Suprapubic skin (tissue), 4 donors: ENCODE measurements around the gene UVRAG. TPM values are rescaled to one million over a fixed set of nuclear protein-coding genes. Genes with fewer than 3 reads are reported as not detected.

ENCODE experiments used
- DNase-seq, 2 donors: peaks; one replicate each; pipeline ENCODE4 v3.0.0-alpha.2; 2019; ENCODE audit warnings: low spot score in 2 of 2
- H3K27ac ChIP-seq: fragments of 200-600 bp; sonication (generic); one replicate; pipeline ENCODE4 v1.5.1; 2019
- H3K27me3 ChIP-seq: fragments of 200-600 bp; sonication (generic); one replicate; pipeline ENCODE4 v1.5.1; 2019
- H3K36me3 ChIP-seq: fragments of 200-600 bp; sonication (generic); one replicate; pipeline ENCODE4 v1.5.1; 2019
- H3K4me1 ChIP-seq: fragments of 200-600 bp; sonication (generic); one replicate; pipeline ENCODE4 v1.5.1; 2019
- H3K4me3 ChIP-seq: fragments of 200-600 bp; sonication (generic); one replicate; pipeline ENCODE4 v1.5.1; 2019; ENCODE audit warnings: mild to moderate bottlenecking
- H3K9me3 ChIP-seq: fragments of 200-600 bp; sonication (generic); one replicate; pipeline ENCODE4 v1.5.1; 2019
- CTCF ChIP-seq, 2 donors: fragments of 200-600 bp in 1 of 2; fragments of 450-650 bp in 1 of 2; sonication (generic) in 1 of 2; IDR thresholded peaks; one replicate each; pipeline ENCODE4 v1.5.1; 2016 to 2019; ENCODE audit warnings: antibody characterized with exemption in 2 of 2, mild to moderate bottlenecking in 1 of 2, moderate library complexity in 1 of 2
- EP300 ChIP-seq: sonication (generic); formaldehyde crosslinking; IDR thresholded peaks from one replicate; pipeline ENCODE4 v1.6.1; 2017; ENCODE audit warnings: antibody characterized with exemption
- POLR2A ChIP-seq, 2 donors: fragments of 450-650 bp; IDR thresholded peaks; one replicate each; pipeline ENCODE4 v1.6.1; 2017; ENCODE audit warnings: antibody characterized with exemption in 2 of 2, mild to moderate bottlenecking in 2 of 2, moderate library complexity in 2 of 2
- POLR2AphosphoS5 ChIP-seq, 3 donors: sonication (generic); formaldehyde crosslinking; IDR thresholded peaks; one replicate each; pipeline ENCODE4 v1.6.1; 2017; ENCODE audit warnings: antibody characterized with exemption in 3 of 3
- WGBS: methylation state at CpG from one replicate; pipeline ENCODE4 v1.1.5; 2018; 5-methylcytosine and 5-hydroxymethylcytosine counted together
- total RNA-seq, 4 donors: library from RNA; depleted of rRNA; stranded (reverse); fragments of >200 nt; gene quantifications; one replicate each; pipeline ENCODE4 v1.1.0, GENCODE V29; 2016

The UVRAG gene
- total RNA-seq, 4 donors from 2014 or later, result 17.5 to 30.0 (median 22.1) TPM

- H3K27me3 ChIP-seq, result no peaks in the 10 kb centered on the region
- no peak overlapping the region for H3K27ac ChIP-seq
- no peak for TF ChIP-seq CTCF (IDR thresholded peaks at IDR 0.05)
- TF ChIP-seq EP300, result no peak
- TF ChIP-seq POLR2AphosphoS5 (IDR thresholded peaks at IDR 0.05), result no peak
- no peak for TF ChIP-seq POLR2A (IDR thresholded peaks at IDR 0.05)
- WGBS, result 76% methylated on average over 2 of the region's 8 CpGs
- no peak overlapping the region for H3K4me3 ChIP-seq
- no peaks in the 10 kb centered on the region for H3K36me3 ChIP-seq
- peaks cover 20% of the 10 kb centered on the region for H3K4me1 ChIP-seq
- no peaks in the 10 kb centered on the region for H3K9me3 ChIP-seq
- no peak for DNase-seq
Measured at GRCh38 chr11:75797116-75797515, 17.9 kb upstream of the UVRAG start.

DNA sequence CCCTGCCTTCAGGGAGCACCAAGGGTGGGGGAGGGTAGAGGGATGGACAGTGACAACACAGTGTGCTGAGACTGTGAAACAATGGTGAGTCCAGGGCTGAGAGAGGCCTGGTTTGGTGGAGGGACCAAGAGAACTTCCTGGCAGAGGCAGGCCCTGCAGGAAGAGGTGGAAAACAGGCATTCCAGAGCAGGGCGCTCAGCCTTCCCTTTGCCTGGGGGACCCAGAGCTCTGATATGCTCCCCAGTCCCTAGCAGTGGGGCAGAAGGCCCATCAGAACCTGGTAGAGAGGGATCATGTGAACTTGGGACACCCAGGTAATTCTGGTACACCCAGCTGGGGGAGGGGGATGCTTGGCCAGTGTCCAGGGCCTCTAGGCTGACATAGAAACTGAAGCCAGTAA, 17.2 kb upstream of the UVRAG start:
- Histone ChIP-seq H3K27ac (no peak overlapping the region), H3K27me3 (no peaks in the 10 kb centered on the region), H3K9me3 (no peaks in the 10 kb centered on the region), H3K4me3 (no peak overlapping the region), H3K4me1 (peaks cover 26% of the 10 kb centered on the region), H3K36me3 (no peaks in the 10 kb centered on the region)
- TF ChIP-seq EP300 (no peak), CTCF (IDR thresholded peaks at IDR 0.05) (no peak), POLR2AphosphoS5 (IDR thresholded peaks at IDR 0.05) (no peak), POLR2A (IDR thresholded peaks at IDR 0.05) (no peak)
- DNase-seq, result no peak
- 67% methylated on average over 1 of the region's 1 CpG for WGBS

DNA sequence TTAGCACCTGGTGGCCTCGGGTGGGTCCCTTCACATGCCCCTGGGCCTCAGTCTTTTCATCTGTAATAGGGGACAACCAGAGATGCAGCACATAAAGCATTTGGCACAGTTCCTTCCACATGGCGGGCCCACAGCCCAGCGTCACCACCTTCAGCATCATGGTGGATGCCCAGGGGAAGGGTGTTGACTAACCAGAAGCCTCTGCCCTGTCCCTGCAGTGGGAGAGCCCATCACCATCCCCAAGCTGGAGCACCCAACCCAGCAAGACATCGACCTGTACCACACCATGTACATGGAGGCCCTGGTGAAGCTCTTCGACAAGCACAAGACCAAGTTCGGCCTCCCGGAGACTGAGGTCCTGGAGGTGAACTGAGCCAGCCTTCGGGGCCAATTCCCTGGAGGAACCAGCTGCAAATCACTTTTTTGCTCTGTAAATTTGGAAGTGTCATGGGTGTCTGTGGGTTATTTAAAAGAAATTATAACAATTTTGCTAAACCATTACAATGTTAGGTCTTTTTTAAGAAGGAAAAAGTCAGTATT, 14.8 kb upstream of the UVRAG start:
- Histone ChIP-seq H3K4me1 (peaks cover 27% of the 10 kb centered on the region), H3K4me3 (no peak overlapping the region), H3K9me3 (no peaks in the 10 kb centered on the region), H3K27ac (peak overlapping the region; percentile 24), H3K36me3 (no peaks in the 10 kb centered on the region), H3K27me3 (no peaks in the 10 kb centered on the region)
- TF ChIP-seq POLR2AphosphoS5 (IDR thresholded peaks at IDR 0.05) (no peak), CTCF (IDR thresholded peaks at IDR 0.05) (no peak), EP300 (no peak), POLR2A (IDR thresholded peaks at IDR 0.05) (no peak)
- DNase-seq, result no peak
- 93% methylated on average over 6 of the region's 8 CpGs for WGBS

- Histone ChIP-seq H3K27me3 (no peaks in the 10 kb centered on the region), H3K27ac (peak overlapping the region; percentile 24), H3K4me3 (no peak overlapping the region), H3K36me3 (no peaks in the 10 kb centered on the region), H3K4me1 (peaks cover 27% of the 10 kb centered on the region), H3K9me3 (no peaks in the 10 kb centered on the region)
- TF ChIP-seq EP300 (no peak), CTCF (IDR thresholded peaks at IDR 0.05) (no peak), POLR2A (IDR thresholded peaks at IDR 0.05) (no peak), POLR2AphosphoS5 (IDR thresholded peaks at IDR 0.05) (no peak)
- WGBS, result 70% methylated on average over 5 of the region's 6 CpGs
- no peak for DNase-seq
Measured at GRCh38 chr11:75800728-75801361, 14.2 kb upstream of the UVRAG start.

- TF ChIP-seq EP300 (no peak), CTCF (IDR thresholded peaks at IDR 0.05) (no peak), POLR2A (IDR thresholded peaks at IDR 0.05) (no peak), POLR2AphosphoS5 (IDR thresholded peaks at IDR 0.05) (no peak)
- H3K27ac ChIP-seq, result peak overlapping the region; percentile 45
- no peaks in the 10 kb centered on the region for H3K36me3 ChIP-seq
- peaks cover 27% of the 10 kb centered on the region for H3K4me1 ChIP-seq
- H3K27me3 ChIP-seq, result no peaks in the 10 kb centered on the region
- 71% methylated on average over 2 of the region's 9 CpGs for WGBS
- no peak overlapping the region for H3K4me3 ChIP-seq
- DNase-seq, result peak in 1 of 2 donors; percentile 58
- no peaks in the 10 kb centered on the region for H3K9me3 ChIP-seq
Measured at GRCh38 chr11:75801362-75802020, 13.5 kb upstream of the UVRAG start.
